ENCODE measurements around the gene UBE2F. TPM values are rescaled to one million over a fixed set of nuclear protein-coding genes. Genes with fewer than 3 reads are reported as not detected.

UBE2F gene
- total RNA-seq, 2 experiments from 2014 or later = 96.5 to 99.5 TPM

- Mint-ChIP-seq H3K36me3 (ENCODE audit: low read depth) (peaks cover 25% of the 10 kb centered on the region), H3K27ac (peak overlapping the region; percentile 58), H3K4me3 (peak overlapping the region; percentile 74), H3K4me1 (ENCODE audit: low read depth) (peaks cover 35% of the 10 kb centered on the region), H3K27me3 (no peaks in the 10 kb centered on the region), H3K9me3 (peaks cover 17% of the 10 kb centered on the region)
- no peak for DNase-seq
- no peak for TF ChIP-seq CTCF (IDR thresholded peaks at IDR 0.05)
- ChIA-PET POLR2A (no interaction called here), CTCF (interaction anchor here (1.0 kb wide), 1 partner anchor 43 kb away, joined by 3 read pairs; no protein-coding TSS in a partner anchor)
- intact Hi-C loops (cut with micrococcal nuclease) = loop anchor here (5.0 kb wide), 1 partner anchor 36 kb away; no protein-coding TSS in a partner anchor
- ATAC-seq = peak; percentile 10
Observed at GRCh38 chr2:237966250-237966564, 607 bp upstream of the UBE2F start.

- peaks cover 28% of the 10 kb centered on the region for H3K36me3 Mint-ChIP-seq (ENCODE audit: low read depth)
- ATAC-seq (no peak), DNase-seq (no peak)
- intact Hi-C loops (cut with micrococcal nuclease) = loop anchor here (5.0 kb wide), 1 partner anchor 35 kb away; no protein-coding TSS in a partner anchor
- peaks cover 12% of the 10 kb centered on the region for H3K9me3 Mint-ChIP-seq
- TF ChIP-seq CTCF (IDR thresholded peaks at IDR 0.05) = no peak
- no peaks in the 10 kb centered on the region for H3K27me3 Mint-ChIP-seq
- H3K4me3 Mint-ChIP-seq = peak overlapping the region; percentile 80
- H3K27ac Mint-ChIP-seq = peak overlapping the region; percentile 73
- POLR2A ChIA-PET = interaction anchor here (1.3 to 3.9 kb wide), 4 partner anchors 12 to 41 kb away, joined by 5 to 26 read pairs (median 8); no protein-coding TSS in a partner anchor
- H3K4me1 Mint-ChIP-seq (ENCODE audit: low read depth) = peaks cover 40% of the 10 kb centered on the region
- CTCF ChIA-PET = interaction anchor here (0.7 to 2.0 kb wide), 7 partner anchors 10 to 109 kb away, joined by 3 to 9 read pairs (median 3); no protein-coding TSS in a partner anchor
Observed at GRCh38 chr2:237967463-237967951, 693 bp downstream of the UBE2F start.

- ATAC-seq = peak; percentile 60
- Mint-ChIP-seq H3K4me1 (ENCODE audit: low read depth) (peaks cover 41% of the 10 kb centered on the region), H3K27ac (peak overlapping the region; percentile 73), H3K4me3 (peak overlapping the region; percentile 80), H3K9me3 (peaks cover 5% of the 10 kb centered on the region), H3K27me3 (no peaks in the 10 kb centered on the region), H3K36me3 (ENCODE audit: low read depth) (peaks cover 32% of the 10 kb centered on the region)
- peak; percentile 73 for DNase-seq
- no peak for TF ChIP-seq CTCF (IDR thresholded peaks at IDR 0.05)
- intact Hi-C loops (cut with micrococcal nuclease) = loop anchor here (5.0 kb wide), 1 partner anchor 34 kb away; no protein-coding TSS in a partner anchor
- POLR2A ChIA-PET = interaction anchor here (0.6 to 3.9 kb wide), 5 partner anchors 11 to 42 kb away, joined by 3 to 26 read pairs (median 6); no protein-coding TSS in a partner anchor
- CTCF ChIA-PET = interaction anchor here (0.7 to 2.0 kb wide), 13 partner anchors 10 to 296 kb away, joined by 3 to 9 read pairs (median 3); partner anchors contain the start of gene ERFE
Observed at GRCh38 chr2:237968048-237968862, 1.4 kb downstream of the UBE2F start.

- intact Hi-C loops (cut with micrococcal nuclease) = no loop called here
- no peak for ATAC-seq
- H3K27me3 Mint-ChIP-seq = no peaks in the 10 kb centered on the region
- ChIA-PET CTCF (interaction anchor here (1.2 kb wide), 1 partner anchor 48 kb away, joined by 5 read pairs; no protein-coding TSS in a partner anchor), POLR2A (no interaction called here)
- no peak for TF ChIP-seq CTCF (IDR thresholded peaks at IDR 0.05)
- H3K27ac Mint-ChIP-seq = peak overlapping the region; percentile 5
- H3K4me3 Mint-ChIP-seq = no peak overlapping the region
- no peak for DNase-seq
- H3K9me3 Mint-ChIP-seq = no peaks in the 10 kb centered on the region
- H3K4me1 Mint-ChIP-seq (ENCODE audit: low read depth) = peaks cover 48% of the 10 kb centered on the region
- H3K36me3 Mint-ChIP-seq (ENCODE audit: low read depth) = peaks cover 46% of the 10 kb centered on the region
Observed at GRCh38 chr2:237971661-237972060, 4.8 kb downstream of the UBE2F start.
